Liver (tissue), 3 donors: ENCODE measurements around the gene GINS2.

ENCODE experiments used
- EGR1 ChIP-seq, 2 donors: IDR thresholded peaks; 2 replicates each; pipeline ENCODE4 v1.6.1; 2016 to 2018; ENCODE audit warnings: antibody characterized with exemption in 2 of 2, low read depth in 2 of 2
- HNF4G ChIP-seq: IDR thresholded peaks from 2 replicates; pipeline ENCODE4 v1.6.1; 2016; ENCODE audit warnings: antibody characterized with exemption
- TAF1 ChIP-seq: conservative IDR thresholded peaks from 2 replicates; pipeline ENCODE4 v1.6.1; 2016; ENCODE audit warnings: antibody characterized with exemption, mild to moderate bottlenecking
- YY1 ChIP-seq: IDR thresholded peaks from 2 replicates; pipeline ENCODE4 v1.6.1; 2016; ENCODE audit warnings: antibody characterized with exemption, mild to moderate bottlenecking
- TF ChIP-seq, protein P1 (sequence below): IDR thresholded peaks from 2 replicates; pipeline ENCODE4 v1.6.1; 2016; ENCODE audit warnings: antibody characterized with exemption
- TF ChIP-seq, protein P2 (sequence below): fragments of 150-350 bp; IDR thresholded peaks from 2 replicates; pipeline ENCODE4 v1.5.1; 2017; ENCODE audit warnings: improper control_type of control experiment, low read depth, low read length; ENCODE audit not compliant: missing input control
- TF ChIP-seq, protein P3 (sequence below): IDR thresholded peaks from 2 replicates; pipeline ENCODE4 v1.6.1; 2016; ENCODE audit warnings: antibody characterized with exemption, mild to moderate bottlenecking
- TF ChIP-seq, protein P4 (sequence below): IDR thresholded peaks from 2 replicates; pipeline ENCODE4 v1.6.1; 2016; ENCODE audit warnings: antibody characterized with exemption
- TF ChIP-seq, protein P5 (sequence below): IDR thresholded peaks from 2 replicates; pipeline ENCODE4 v1.6.1; 2016; ENCODE audit warnings: antibody characterized with exemption
- donor health status: healthy.
- donor health status: healthy.

DNA sequence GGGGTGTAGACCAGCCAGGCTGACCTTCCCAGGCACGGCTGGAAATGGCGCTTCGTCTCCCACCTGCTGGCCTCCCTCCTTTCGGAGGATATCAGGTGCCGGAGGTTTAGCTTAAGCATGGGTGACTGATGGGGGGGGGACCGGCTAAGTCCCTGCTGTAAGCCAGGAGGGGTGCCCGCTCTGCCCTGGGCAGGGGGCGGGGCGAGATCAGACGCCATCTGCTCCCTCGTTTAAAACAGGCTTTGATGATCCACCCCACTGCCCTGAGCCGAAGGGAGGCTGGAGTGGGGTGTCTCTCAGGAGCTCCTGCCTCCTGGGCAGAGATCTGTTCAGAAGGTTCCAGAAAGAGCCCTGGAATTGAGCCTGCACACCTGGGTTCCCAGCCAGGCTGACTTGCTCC is 36.2 kb upstream of the GINS2 start:
- TF ChIP-seq, protein P1, sequence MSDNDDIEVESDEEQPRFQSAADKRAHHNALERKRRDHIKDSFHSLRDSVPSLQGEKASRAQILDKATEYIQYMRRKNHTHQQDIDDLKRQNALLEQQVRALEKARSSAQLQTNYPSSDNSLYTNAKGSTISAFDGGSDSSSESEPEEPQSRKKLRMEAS = no peak
- TF ChIP-seq, protein P2, sequence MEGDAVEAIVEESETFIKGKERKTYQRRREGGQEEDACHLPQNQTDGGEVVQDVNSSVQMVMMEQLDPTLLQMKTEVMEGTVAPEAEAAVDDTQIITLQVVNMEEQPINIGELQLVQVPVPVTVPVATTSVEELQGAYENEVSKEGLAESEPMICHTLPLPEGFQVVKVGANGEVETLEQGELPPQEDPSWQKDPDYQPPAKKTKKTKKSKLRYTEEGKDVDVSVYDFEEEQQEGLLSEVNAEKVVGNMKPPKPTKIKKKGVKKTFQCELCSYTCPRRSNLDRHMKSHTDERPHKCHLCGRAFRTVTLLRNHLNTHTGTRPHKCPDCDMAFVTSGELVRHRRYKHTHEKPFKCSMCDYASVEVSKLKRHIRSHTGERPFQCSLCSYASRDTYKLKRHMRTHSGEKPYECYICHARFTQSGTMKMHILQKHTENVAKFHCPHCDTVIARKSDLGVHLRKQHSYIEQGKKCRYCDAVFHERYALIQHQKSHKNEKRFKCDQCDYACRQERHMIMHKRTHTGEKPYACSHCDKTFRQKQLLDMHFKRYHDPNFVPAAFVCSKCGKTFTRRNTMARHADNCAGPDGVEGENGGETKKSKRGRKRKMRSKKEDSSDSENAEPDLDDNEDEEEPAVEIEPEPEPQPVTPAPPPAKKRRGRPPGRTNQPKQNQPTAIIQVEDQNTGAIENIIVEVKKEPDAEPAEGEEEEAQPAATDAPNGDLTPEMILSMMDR = no peak
- TF ChIP-seq HNF4G (no peak), TAF1 (no peak), YY1 (no peak), EGR1 (IDR thresholded peaks at IDR 0.05; ENCODE audit: low read depth in 2 of 2) (no peak)
- TF ChIP-seq, protein P3, sequence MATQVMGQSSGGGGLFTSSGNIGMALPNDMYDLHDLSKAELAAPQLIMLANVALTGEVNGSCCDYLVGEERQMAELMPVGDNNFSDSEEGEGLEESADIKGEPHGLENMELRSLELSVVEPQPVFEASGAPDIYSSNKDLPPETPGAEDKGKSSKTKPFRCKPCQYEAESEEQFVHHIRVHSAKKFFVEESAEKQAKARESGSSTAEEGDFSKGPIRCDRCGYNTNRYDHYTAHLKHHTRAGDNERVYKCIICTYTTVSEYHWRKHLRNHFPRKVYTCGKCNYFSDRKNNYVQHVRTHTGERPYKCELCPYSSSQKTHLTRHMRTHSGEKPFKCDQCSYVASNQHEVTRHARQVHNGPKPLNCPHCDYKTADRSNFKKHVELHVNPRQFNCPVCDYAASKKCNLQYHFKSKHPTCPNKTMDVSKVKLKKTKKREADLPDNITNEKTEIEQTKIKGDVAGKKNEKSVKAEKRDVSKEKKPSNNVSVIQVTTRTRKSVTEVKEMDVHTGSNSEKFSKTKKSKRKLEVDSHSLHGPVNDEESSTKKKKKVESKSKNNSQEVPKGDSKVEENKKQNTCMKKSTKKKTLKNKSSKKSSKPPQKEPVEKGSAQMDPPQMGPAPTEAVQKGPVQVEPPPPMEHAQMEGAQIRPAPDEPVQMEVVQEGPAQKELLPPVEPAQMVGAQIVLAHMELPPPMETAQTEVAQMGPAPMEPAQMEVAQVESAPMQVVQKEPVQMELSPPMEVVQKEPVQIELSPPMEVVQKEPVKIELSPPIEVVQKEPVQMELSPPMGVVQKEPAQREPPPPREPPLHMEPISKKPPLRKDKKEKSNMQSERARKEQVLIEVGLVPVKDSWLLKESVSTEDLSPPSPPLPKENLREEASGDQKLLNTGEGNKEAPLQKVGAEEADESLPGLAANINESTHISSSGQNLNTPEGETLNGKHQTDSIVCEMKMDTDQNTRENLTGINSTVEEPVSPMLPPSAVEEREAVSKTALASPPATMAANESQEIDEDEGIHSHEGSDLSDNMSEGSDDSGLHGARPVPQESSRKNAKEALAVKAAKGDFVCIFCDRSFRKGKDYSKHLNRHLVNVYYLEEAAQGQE = no peak
- TF ChIP-seq, protein P4, sequence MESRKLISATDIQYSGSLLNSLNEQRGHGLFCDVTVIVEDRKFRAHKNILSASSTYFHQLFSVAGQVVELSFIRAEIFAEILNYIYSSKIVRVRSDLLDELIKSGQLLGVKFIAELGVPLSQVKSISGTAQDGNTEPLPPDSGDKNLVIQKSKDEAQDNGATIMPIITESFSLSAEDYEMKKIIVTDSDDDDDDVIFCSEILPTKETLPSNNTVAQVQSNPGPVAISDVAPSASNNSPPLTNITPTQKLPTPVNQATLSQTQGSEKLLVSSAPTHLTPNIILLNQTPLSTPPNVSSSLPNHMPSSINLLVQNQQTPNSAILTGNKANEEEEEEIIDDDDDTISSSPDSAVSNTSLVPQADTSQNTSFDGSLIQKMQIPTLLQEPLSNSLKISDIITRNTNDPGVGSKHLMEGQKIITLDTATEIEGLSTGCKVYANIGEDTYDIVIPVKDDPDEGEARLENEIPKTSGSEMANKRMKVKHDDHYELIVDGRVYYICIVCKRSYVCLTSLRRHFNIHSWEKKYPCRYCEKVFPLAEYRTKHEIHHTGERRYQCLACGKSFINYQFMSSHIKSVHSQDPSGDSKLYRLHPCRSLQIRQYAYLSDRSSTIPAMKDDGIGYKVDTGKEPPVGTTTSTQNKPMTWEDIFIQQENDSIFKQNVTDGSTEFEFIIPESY = no peak
- TF ChIP-seq, protein P5, sequence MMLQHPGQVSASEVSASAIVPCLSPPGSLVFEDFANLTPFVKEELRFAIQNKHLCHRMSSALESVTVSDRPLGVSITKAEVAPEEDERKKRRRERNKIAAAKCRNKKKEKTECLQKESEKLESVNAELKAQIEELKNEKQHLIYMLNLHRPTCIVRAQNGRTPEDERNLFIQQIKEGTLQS = no peak
